HCT116 (cell line): ENCODE data around the gene PICALM. TPM values are rescaled to one million over a fixed set of nuclear protein-coding genes. Genes with fewer than 3 reads are reported as not detected.

Source experiments
- ATAC-seq: fragments of 200-7000 bp; cut with Tn5 transposase; 2 replicates; pipeline ENCODE4 v1.9.1; 2020; ENCODE audit warnings: mild to moderate bottlenecking, moderate library complexity
- BruUV-seq: library from RNA; stranded (reverse); fragments of 400-500 nt; replicated peaks from 2 replicates; lab custom pipeline; 2021; lab: Mats Ljungman, UMichigan
- CTCF ChIA-PET: fragments of 300-600 bp; sonication (Branson Sonifier 250); formaldehyde crosslinking; loops from one replicate; lab custom pipeline; 2021; ENCODE audit warnings: antibody characterized with exemption; lab: Charles Lee
- POLR2A ChIA-PET: fragments of 300-600, 350-600 bp; sonication (Branson Sonifier 250); formaldehyde crosslinking; loops from one replicate; lab custom pipeline; 2021; ENCODE audit warnings: antibody characterized with exemption; lab: Charles Lee
- RAD21 ChIA-PET, 2 experiments: fragments of 300-600 bp; sonication (Branson Sonifier 250); formaldehyde crosslinking; loops; one replicate each; lab custom pipeline; 2023; ENCODE audit warnings: low total read pairs in 2 of 2; ENCODE audit not compliant: uncharacterized antibody in 2 of 2, unreplicated experiment in 2 of 2, low non-redundant PET in 1 of 2; lab: Charles Lee
- DNase-seq: peaks from one replicate; pipeline ENCODE4 v3.0.0-alpha.2; 2010; ENCODE audit warnings: low read depth, low spot score
- H2AFZ ChIP-seq: fragments of 200-600 bp; shearing (Covaris generic), sonication (generic); 2 replicates; pipeline ENCODE4 v1.6.1; 2017; ENCODE audit warnings: low read depth, mixed run types, mixed read lengths, antibody characterized with exemption, low read length; ENCODE audit not compliant: poor library complexity, severe bottlenecking
- H3K27ac ChIP-seq: 2 replicates; pipeline ENCODE4 v1.5.1; 2012; ENCODE audit warnings: low read depth, low read length
- H3K27me3 ChIP-seq: fragments of 200-600 bp; sonication (generic); 2 replicates; pipeline ENCODE4 v1.6.1; 2016; ENCODE audit warnings: mixed run types, low read length, mixed read lengths; ENCODE audit not compliant: insufficient read depth
- H3K36me3 ChIP-seq, 2 experiments: fragments of 200-500 bp in 1 of 2; fragments of 200-600 bp in 1 of 2; sonication (Bioruptor generic) in 1 of 2; sonication (generic) in 1 of 2; 2 replicates each; pipeline versions ENCODE4 v1.5.1 to v1.6.1; 2014 to 2016; ENCODE audit warnings: low read length in 2 of 2, inconsistent platforms in 1 of 2, mixed read lengths in 1 of 2, mixed run types in 1 of 2; ENCODE audit not compliant: insufficient read depth in 2 of 2, control insufficient read depth in 1 of 2
- H3K4me1 ChIP-seq, 2 experiments: fragments of 200-600 bp in 1 of 2; sonication (generic) in 1 of 2; 2 replicates each; pipeline versions ENCODE4 v1.5.1 to v1.6.1; 2012 to 2017; ENCODE audit warnings: low read length in 2 of 2, inconsistent platforms in 1 of 2, mild to moderate bottlenecking in 1 of 2, mixed read lengths in 1 of 2, mixed run types in 1 of 2, moderate library complexity in 1 of 2; ENCODE audit not compliant: insufficient read depth in 2 of 2, control insufficient read depth in 1 of 2
- H3K4me2 ChIP-seq: fragments of 200-600 bp; sonication (generic); 2 replicates; pipeline ENCODE4 v1.6.1; 2017; ENCODE audit warnings: mixed run types, low read length, mixed read lengths
- H3K4me3 ChIP-seq, 2 experiments: fragments of 200-600 bp in 1 of 2; sonication (generic) in 1 of 2; replicated peaks in 1 of 2; 2 replicates each; pipeline ENCODE4 v1.5.1; 2011 to 2016; ENCODE audit warnings: low read length in 2 of 2, control low read depth in 1 of 2, low read depth in 1 of 2, mild to moderate bottlenecking in 1 of 2, mixed read lengths in 1 of 2, mixed run types in 1 of 2
- H3K79me2 ChIP-seq: fragments of 200-600 bp; sonication (generic); 2 replicates; pipeline ENCODE4 v1.6.1; 2017; ENCODE audit warnings: mild to moderate bottlenecking, mixed run types, low read length, moderate library complexity, mixed read lengths; ENCODE audit not compliant: insufficient read depth
- H3K9ac ChIP-seq: fragments of 200-600 bp; sonication (generic); 2 replicates; pipeline ENCODE4 v1.6.1; 2016; ENCODE audit warnings: low read length, mixed read lengths
- H3K9me2 ChIP-seq: fragments of 200-600 bp; sonication (generic), shearing (Covaris generic); 2 replicates; pipeline ENCODE4 v1.6.1; 2017; ENCODE audit warnings: mixed run types, mild to moderate bottlenecking, moderate library complexity; ENCODE audit not compliant: insufficient read depth
- H3K9me3 ChIP-seq, 2 experiments: fragments of 200-500 bp in 1 of 2; fragments of 200-600 bp in 1 of 2; sonication (Bioruptor generic) in 1 of 2; sonication (generic) in 1 of 2; 2 replicates each; pipeline ENCODE4 v1.6.1; 2014 to 2017; ENCODE audit warnings: low read length in 2 of 2, mixed read lengths in 2 of 2, inconsistent platforms in 1 of 2, low read depth in 1 of 2, mild to moderate bottlenecking in 1 of 2, mixed run types in 1 of 2, moderate library complexity in 1 of 2; ENCODE audit not compliant: control insufficient read depth in 1 of 2, insufficient read depth in 1 of 2
- H4K20me1 ChIP-seq: fragments of 200-600 bp; sonication (generic), shearing (Covaris generic); 2 replicates; pipeline ENCODE4 v1.6.1; 2017; ENCODE audit warnings: mixed run types, mild to moderate bottlenecking, moderate library complexity; ENCODE audit not compliant: insufficient read depth
- CBX3 ChIP-seq: IDR thresholded peaks from 2 replicates; pipeline ENCODE4 v1.6.1; 2012; ENCODE audit warnings: low read depth
- CEBPB ChIP-seq: IDR thresholded peaks from 2 replicates; pipeline ENCODE4 v1.6.1; 2012; ENCODE audit warnings: low read depth
- JUND ChIP-seq: IDR thresholded peaks from 2 replicates; pipeline ENCODE4 v1.6.1; 2012
- RAD21 ChIP-seq: IDR thresholded peaks from 2 replicates; pipeline ENCODE4 v1.6.1; 2012; ENCODE audit warnings: low read depth, mild to moderate bottlenecking
- SP1 ChIP-seq: IDR thresholded peaks from 2 replicates; pipeline ENCODE4 v1.6.1; 2012; ENCODE audit warnings: low read depth
- SRF ChIP-seq: IDR thresholded peaks from 2 replicates; pipeline ENCODE4 v1.6.1; 2012; ENCODE audit warnings: low read depth
- YY1 ChIP-seq: IDR thresholded peaks from 2 replicates; pipeline ENCODE4 v1.6.1; 2011; ENCODE audit warnings: low read length, low read depth, moderate library complexity, mild to moderate bottlenecking; ENCODE audit not compliant: insufficient replicate concordance; ENCODE audit errors: extremely low read depth
- ZFX ChIP-seq: fragments of 450-650 bp; IDR thresholded peaks from 2 replicates; pipeline ENCODE4 v1.6.1; 2017
- ZNF274 ChIP-seq: fragments of 200-500 bp; sonication (Bioruptor generic); IDR thresholded peaks from 2 replicates; pipeline ENCODE4 v1.6.1; 2014; ENCODE audit warnings: mild to moderate bottlenecking, low read depth, low read length, inconsistent platforms
- intact Hi-C: fragments of 100-400 bp; cut with micrococcal nuclease; formaldehyde crosslinking; loops from 2 replicates; pipeline ENCODE4 v1.10.0; 2022
- total RNA-seq: library from RNA; stranded (reverse); gene quantifications from one replicate; pipeline ENCODE4 v1.2.1, GENCODE V29; 2021; ENCODE audit not compliant: unreplicated experiment
- TF ChIP-seq, protein P1 (sequence below): IDR thresholded peaks from 2 replicates; pipeline ENCODE4 v1.6.1; 2012; ENCODE audit warnings: low read depth
- TF ChIP-seq, protein P2 (sequence below): IDR thresholded peaks from 2 replicates; pipeline ENCODE4 v1.6.1; 2012
- TF ChIP-seq, protein P3 (sequence below), 3 experiments: fragments of 200-600 bp in 1 of 3; sonication (generic) in 1 of 3; IDR thresholded peaks in 2 of 3; conservative IDR thresholded peaks in 1 of 3; 2 replicates each; pipeline ENCODE4 v1.5.1; 2012 to 2017; ENCODE audit warnings: low read depth in 2 of 3, low read length in 2 of 3, antibody characterized with exemption in 1 of 3, borderline replicate concordance in 1 of 3, control low read depth in 1 of 3, mild to moderate bottlenecking in 1 of 3, mixed read lengths in 1 of 3, mixed run types in 1 of 3, moderate library complexity in 1 of 3; ENCODE audit not compliant: insufficient read depth in 1 of 3
- TF ChIP-seq, protein P4 (sequence below): IDR thresholded peaks from 2 replicates; pipeline ENCODE4 v1.6.1; 2011; ENCODE audit warnings: mild to moderate bottlenecking, low read length, moderate library complexity; ENCODE audit not compliant: insufficient replicate concordance; ENCODE audit errors: extremely low read depth

The PICALM gene
- total RNA-seq, 1 experiment from 2014 or later, result 90.6 TPM

DNA sequence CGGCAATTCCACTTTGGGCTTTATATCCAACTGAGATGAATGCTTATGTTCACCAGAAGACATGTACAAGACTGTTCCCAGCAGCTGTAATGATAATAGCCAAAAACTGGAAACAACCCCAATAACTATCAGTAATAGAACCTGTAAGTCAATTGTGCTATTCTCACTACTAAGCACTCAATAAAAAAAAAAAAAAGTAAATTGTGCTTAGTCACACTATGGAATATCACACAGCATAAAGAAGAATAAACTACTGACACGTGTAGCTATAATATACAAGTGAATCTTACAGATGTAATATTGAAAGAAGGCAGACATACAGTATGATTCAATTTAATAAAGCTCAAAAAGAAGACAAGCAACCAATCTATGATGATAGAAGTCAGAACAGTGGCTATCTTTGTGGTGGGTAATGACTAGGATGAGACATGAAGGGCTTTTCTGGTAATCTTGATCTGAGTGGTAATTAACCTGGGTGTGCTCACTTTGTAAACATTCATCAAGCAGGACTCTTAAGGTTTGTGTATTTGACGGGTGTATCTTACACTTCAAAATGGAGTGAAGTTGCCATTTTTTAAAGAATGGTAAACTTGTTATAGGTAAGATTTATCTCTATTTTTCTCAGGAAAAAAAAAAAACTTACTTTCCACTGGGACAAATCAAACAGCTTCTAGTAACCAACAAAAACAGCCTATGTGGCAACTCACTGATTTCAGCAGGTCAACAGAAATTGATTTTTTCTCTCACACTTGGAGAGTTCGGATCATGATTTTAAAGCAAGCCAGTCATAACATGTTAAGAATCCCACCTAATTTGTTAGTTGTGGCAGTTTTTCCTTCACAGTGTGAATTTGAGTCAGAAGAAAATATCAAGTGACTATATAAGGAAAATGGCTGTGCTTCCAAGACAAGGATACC lies 129.5 kb downstream of the PICALM start:
- intact Hi-C loops, result loop anchor here (10.0 kb wide), 1 partner anchor 345 kb away; no protein-coding TSS in a partner anchor
- no peaks in the 10 kb centered on the region for H4K20me1 ChIP-seq
- no peaks in the 10 kb centered on the region for H3K36me3 ChIP-seq
- no peak for DNase-seq
- ATAC-seq, result no peak
- H3K9me2 ChIP-seq, result no peaks in the 10 kb centered on the region
- no peaks in the 10 kb centered on the region for H3K4me1 ChIP-seq
- no peak overlapping the region for H3K4me3 ChIP-seq
- H3K79me2 ChIP-seq, result no peaks in the 10 kb centered on the region
- no peaks in the 10 kb centered on the region for H3K9me3 ChIP-seq
- CTCF ChIA-PET, result interaction anchor here (0.6 kb wide), 1 partner anchor 350 kb away, joined by 4 read pairs; no protein-coding TSS in a partner anchor
- H3K27ac ChIP-seq, result no peak overlapping the region
- POLR2A ChIA-PET, result no interaction called here
- TF ChIP-seq, protein P1, sequence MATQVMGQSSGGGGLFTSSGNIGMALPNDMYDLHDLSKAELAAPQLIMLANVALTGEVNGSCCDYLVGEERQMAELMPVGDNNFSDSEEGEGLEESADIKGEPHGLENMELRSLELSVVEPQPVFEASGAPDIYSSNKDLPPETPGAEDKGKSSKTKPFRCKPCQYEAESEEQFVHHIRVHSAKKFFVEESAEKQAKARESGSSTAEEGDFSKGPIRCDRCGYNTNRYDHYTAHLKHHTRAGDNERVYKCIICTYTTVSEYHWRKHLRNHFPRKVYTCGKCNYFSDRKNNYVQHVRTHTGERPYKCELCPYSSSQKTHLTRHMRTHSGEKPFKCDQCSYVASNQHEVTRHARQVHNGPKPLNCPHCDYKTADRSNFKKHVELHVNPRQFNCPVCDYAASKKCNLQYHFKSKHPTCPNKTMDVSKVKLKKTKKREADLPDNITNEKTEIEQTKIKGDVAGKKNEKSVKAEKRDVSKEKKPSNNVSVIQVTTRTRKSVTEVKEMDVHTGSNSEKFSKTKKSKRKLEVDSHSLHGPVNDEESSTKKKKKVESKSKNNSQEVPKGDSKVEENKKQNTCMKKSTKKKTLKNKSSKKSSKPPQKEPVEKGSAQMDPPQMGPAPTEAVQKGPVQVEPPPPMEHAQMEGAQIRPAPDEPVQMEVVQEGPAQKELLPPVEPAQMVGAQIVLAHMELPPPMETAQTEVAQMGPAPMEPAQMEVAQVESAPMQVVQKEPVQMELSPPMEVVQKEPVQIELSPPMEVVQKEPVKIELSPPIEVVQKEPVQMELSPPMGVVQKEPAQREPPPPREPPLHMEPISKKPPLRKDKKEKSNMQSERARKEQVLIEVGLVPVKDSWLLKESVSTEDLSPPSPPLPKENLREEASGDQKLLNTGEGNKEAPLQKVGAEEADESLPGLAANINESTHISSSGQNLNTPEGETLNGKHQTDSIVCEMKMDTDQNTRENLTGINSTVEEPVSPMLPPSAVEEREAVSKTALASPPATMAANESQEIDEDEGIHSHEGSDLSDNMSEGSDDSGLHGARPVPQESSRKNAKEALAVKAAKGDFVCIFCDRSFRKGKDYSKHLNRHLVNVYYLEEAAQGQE, result no peak
- TF ChIP-seq, protein P2, sequence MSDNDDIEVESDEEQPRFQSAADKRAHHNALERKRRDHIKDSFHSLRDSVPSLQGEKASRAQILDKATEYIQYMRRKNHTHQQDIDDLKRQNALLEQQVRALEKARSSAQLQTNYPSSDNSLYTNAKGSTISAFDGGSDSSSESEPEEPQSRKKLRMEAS, result no peak
- TF ChIP-seq ZFX (no peak), CEBPB (no peak), ZNF274 (no peak), YY1 (no peak), RAD21 (no peak), JUND (no peak), SRF (no peak), SP1 (no peak), CBX3 (no peak)
- TF ChIP-seq, protein P3, sequence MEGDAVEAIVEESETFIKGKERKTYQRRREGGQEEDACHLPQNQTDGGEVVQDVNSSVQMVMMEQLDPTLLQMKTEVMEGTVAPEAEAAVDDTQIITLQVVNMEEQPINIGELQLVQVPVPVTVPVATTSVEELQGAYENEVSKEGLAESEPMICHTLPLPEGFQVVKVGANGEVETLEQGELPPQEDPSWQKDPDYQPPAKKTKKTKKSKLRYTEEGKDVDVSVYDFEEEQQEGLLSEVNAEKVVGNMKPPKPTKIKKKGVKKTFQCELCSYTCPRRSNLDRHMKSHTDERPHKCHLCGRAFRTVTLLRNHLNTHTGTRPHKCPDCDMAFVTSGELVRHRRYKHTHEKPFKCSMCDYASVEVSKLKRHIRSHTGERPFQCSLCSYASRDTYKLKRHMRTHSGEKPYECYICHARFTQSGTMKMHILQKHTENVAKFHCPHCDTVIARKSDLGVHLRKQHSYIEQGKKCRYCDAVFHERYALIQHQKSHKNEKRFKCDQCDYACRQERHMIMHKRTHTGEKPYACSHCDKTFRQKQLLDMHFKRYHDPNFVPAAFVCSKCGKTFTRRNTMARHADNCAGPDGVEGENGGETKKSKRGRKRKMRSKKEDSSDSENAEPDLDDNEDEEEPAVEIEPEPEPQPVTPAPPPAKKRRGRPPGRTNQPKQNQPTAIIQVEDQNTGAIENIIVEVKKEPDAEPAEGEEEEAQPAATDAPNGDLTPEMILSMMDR (IDR thresholded peaks at IDR 0.05 in 2 of 3, conservative IDR thresholded peaks at IDR 0.05 in 1 of 3; ENCODE audit: borderline replicate concordance in 1 of 3, insufficient read depth in 1 of 3, low read depth in 2 of 3, low read length in 2 of 3), result no peak
- TF ChIP-seq, protein P4, sequence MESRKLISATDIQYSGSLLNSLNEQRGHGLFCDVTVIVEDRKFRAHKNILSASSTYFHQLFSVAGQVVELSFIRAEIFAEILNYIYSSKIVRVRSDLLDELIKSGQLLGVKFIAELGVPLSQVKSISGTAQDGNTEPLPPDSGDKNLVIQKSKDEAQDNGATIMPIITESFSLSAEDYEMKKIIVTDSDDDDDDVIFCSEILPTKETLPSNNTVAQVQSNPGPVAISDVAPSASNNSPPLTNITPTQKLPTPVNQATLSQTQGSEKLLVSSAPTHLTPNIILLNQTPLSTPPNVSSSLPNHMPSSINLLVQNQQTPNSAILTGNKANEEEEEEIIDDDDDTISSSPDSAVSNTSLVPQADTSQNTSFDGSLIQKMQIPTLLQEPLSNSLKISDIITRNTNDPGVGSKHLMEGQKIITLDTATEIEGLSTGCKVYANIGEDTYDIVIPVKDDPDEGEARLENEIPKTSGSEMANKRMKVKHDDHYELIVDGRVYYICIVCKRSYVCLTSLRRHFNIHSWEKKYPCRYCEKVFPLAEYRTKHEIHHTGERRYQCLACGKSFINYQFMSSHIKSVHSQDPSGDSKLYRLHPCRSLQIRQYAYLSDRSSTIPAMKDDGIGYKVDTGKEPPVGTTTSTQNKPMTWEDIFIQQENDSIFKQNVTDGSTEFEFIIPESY, result no peak
- RAD21 ChIA-PET, result no interaction called here
- H3K9ac ChIP-seq, result no peak overlapping the region
- H2AFZ ChIP-seq, result no peak overlapping the region
- H3K4me2 ChIP-seq, result no peak overlapping the region
- BruUV-seq, result no TSS peak
- no peaks in the 10 kb centered on the region for H3K27me3 ChIP-seq
